GM12891 (cell line): ENCODE results near the gene TMEM132D.

ENCODE experiments used
- PAX5 ChIP-seq: IDR thresholded peaks from 2 replicates; pipeline ENCODE4 v1.6.1; 2011; ENCODE audit warnings: low read length, moderate library complexity, mild to moderate bottlenecking; ENCODE audit not compliant: insufficient read depth, severe bottlenecking
- POLR2A ChIP-seq: IDR thresholded peaks from 2 replicates; pipeline ENCODE4 v1.6.1; 2011; ENCODE audit warnings: low read depth, low read length, control low read depth
- POLR2AphosphoS5 ChIP-seq: IDR thresholded peaks from 2 replicates; pipeline ENCODE4 v1.6.1; 2011; ENCODE audit warnings: low read depth, low read length, control low read depth
- POU2F2 ChIP-seq: IDR thresholded peaks from 2 replicates; pipeline ENCODE4 v1.6.1; 2011; ENCODE audit warnings: low read depth, mild to moderate bottlenecking, control low read depth, low read length, moderate library complexity
- SPI1 ChIP-seq: IDR thresholded peaks from 2 replicates; pipeline ENCODE4 v1.6.1; 2011; ENCODE audit warnings: low read depth, low read length, control low read depth
- TAF1 ChIP-seq: IDR thresholded peaks from 2 replicates; pipeline ENCODE4 v1.6.1; 2011; ENCODE audit warnings: low read depth, low read length, control low read depth

GRCh38 chr12:129269756-129270495, 633.9 kb downstream of the TMEM132D start:
- TF ChIP-seq TAF1 (no peak), POLR2AphosphoS5 (no peak), POLR2A (no peak), SPI1 (no peak), PAX5 (no peak), POU2F2 (no peak)
